ENCODE data around the gene UBC. TPM values are rescaled to one million over a fixed set of nuclear protein-coding genes. Genes with fewer than 3 reads are reported as not detected.
A peak's percentile ranks its signal among the peaks of the same experiment; 100 is the strongest.
"Not testable (repeated sequence)": the region's sequence is repeated elsewhere in the genome, so short reads cannot be mapped to it uniquely, and the experiment has no call there.

The UBC gene
- total RNA-seq, 1 experiment from 2014 or later: 880 TPM

DNA sequence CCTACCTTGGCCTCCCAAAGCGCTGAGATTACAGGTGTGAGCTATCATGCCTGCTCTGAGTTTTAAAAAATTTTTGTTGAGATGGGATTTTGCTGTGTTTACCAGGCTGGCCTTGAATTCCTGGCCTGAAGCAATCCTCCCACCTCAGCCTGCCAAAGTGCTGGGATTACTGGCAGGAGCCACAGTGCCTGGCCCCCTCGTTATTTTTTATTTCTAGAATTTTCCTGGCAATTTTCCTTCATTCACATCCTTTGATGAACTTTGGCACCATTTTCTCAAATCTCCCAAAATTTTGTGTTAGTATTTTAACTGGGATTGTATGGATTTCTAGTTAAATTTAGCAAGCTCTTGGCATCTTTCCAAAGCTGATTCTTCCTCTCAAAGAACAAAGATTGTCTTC is 26.2 kb downstream of the UBC start:
- H3K4me3 ChIP-seq (ENCODE audit: low read depth, low read length): no peak overlapping the region
- Mint-ChIP-seq H3K27me3 (ENCODE audit: insufficient read depth, unreplicated experiment) (no peaks in the 10 kb centered on the region), H3K9me3 (ENCODE audit: unreplicated experiment) (no peaks in the 10 kb centered on the region), H3K27ac (ENCODE audit: unreplicated experiment) (no peak overlapping the region), H3K36me3 (ENCODE audit: insufficient read depth, unreplicated experiment) (peaks cover 7% of the 10 kb centered on the region), H3K4me1 (ENCODE audit: low read depth, unreplicated experiment) (peaks cover 9% of the 10 kb centered on the region), H3K4me3 (ENCODE audit: unreplicated experiment) (no peak overlapping the region)
- no TSS peak for BruUV-seq (replicated peaks)
- H3K9me3 ChIP-seq: no peaks in the 10 kb centered on the region
- no peaks in the 10 kb centered on the region for H3K27me3 ChIP-seq (replicated peaks; ENCODE audit: control insufficient read depth, insufficient read depth, low read length)
- peaks cover 43% of the 10 kb centered on the region for H3K4me1 ChIP-seq
- intact Hi-C loops (cut with micrococcal nuclease; ENCODE audit: unreplicated experiment): no loop called here
- no peak for DNase-seq
- H3K36me3 ChIP-seq (ENCODE audit: control insufficient read depth, insufficient read depth, low read length): no peaks in the 10 kb centered on the region
- TF ChIP-seq, protein P1, sequence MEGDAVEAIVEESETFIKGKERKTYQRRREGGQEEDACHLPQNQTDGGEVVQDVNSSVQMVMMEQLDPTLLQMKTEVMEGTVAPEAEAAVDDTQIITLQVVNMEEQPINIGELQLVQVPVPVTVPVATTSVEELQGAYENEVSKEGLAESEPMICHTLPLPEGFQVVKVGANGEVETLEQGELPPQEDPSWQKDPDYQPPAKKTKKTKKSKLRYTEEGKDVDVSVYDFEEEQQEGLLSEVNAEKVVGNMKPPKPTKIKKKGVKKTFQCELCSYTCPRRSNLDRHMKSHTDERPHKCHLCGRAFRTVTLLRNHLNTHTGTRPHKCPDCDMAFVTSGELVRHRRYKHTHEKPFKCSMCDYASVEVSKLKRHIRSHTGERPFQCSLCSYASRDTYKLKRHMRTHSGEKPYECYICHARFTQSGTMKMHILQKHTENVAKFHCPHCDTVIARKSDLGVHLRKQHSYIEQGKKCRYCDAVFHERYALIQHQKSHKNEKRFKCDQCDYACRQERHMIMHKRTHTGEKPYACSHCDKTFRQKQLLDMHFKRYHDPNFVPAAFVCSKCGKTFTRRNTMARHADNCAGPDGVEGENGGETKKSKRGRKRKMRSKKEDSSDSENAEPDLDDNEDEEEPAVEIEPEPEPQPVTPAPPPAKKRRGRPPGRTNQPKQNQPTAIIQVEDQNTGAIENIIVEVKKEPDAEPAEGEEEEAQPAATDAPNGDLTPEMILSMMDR (IDR thresholded peaks at IDR 0.05; ENCODE audit: insufficient read depth in 1 of 2, low read depth in 1 of 2, low read length in 1 of 2, severe bottlenecking in 1 of 2, unreplicated experiment in 1 of 2): no peak
- ChIA-PET POLR2A (no interaction called here), CTCF (no interaction called here)

DNA sequence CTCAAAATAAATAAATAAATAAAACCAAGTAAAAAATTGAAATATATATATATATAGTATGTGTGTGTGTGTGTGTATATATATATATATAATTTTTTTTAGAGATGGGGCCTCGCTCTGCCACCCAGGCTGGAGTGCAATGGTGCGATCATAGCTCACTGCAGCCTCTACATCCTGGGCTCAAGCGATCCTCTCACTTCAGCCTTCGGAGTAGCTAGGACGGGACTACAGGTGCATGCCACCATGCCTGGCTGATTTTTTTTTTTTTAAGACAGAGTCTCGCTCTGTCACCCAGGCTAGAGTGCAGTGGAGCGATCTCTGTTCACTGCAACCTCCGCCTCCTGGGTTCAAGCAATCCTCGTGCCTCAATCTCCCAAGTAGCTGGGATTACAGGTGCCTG is 26.7 kb downstream of the UBC start:
- H3K36me3 Mint-ChIP-seq (ENCODE audit: insufficient read depth, unreplicated experiment); POLR2A ChIA-PET; BruUV-seq (replicated peaks); H3K4me3 ChIP-seq (ENCODE audit: low read depth, low read length); DNase-seq; H3K36me3 ChIP-seq (ENCODE audit: control insufficient read depth, insufficient read depth, low read length); H3K9me3 ChIP-seq; H3K4me3 Mint-ChIP-seq (ENCODE audit: unreplicated experiment); H3K27me3 Mint-ChIP-seq (ENCODE audit: insufficient read depth, unreplicated experiment); CTCF ChIA-PET; H3K27me3 ChIP-seq (replicated peaks; ENCODE audit: control insufficient read depth, insufficient read depth, low read length); H3K4me1 Mint-ChIP-seq (ENCODE audit: low read depth, unreplicated experiment); H3K27ac Mint-ChIP-seq (ENCODE audit: unreplicated experiment); H3K9me3 Mint-ChIP-seq (ENCODE audit: unreplicated experiment); intact Hi-C loops (cut with micrococcal nuclease; ENCODE audit: unreplicated experiment): not testable (repeated sequence)
- peaks cover 47% of the 10 kb centered on the region for H3K4me1 ChIP-seq

DNA sequence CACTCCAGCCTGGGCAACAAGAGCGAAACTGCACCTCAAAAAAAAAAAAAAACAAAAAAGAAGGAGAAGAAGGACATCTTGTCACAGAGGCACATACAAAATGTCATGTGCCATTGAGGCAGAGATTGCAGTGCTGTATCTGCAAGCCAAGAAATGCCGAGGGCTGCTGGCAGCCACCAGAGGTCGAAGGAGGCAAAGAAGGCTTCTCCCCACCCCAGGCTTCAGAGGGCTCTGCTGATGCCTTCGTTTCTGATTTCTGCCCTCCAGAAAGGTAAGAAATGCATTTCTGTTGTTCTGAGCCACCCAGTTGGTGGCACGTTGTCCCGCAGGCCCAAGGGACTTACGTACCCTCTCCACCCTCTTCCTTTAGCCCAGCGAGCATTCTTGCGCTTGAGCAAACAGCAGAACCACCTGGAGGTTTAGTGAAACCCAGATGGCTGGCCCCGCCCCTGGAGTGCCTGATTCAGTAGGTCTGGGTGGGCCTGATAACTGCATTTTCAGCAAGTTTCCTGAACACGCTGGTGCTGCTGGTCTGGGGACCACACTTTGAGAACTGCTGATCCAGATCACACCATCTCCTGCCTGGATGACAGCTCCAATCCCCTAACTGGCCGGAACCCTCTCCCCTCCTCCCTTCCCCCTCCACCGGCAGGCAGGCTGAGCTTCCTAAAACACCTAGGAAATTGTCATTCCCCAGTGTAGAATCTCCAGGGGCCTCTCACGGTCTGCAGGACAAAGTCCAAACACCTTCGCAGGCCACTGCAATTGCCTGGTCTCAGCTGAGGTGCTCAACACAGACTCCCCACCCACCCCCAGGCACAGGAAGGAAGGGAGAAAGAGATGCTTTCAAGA is 29.6 kb downstream of the UBC start:
- Mint-ChIP-seq H3K27ac (ENCODE audit: unreplicated experiment) (peak overlapping the region; percentile 97), H3K36me3 (ENCODE audit: insufficient read depth, unreplicated experiment) (peaks cover 9% of the 10 kb centered on the region), H3K27me3 (ENCODE audit: insufficient read depth, unreplicated experiment) (no peaks in the 10 kb centered on the region), H3K4me1 (ENCODE audit: low read depth, unreplicated experiment) (peaks cover 9% of the 10 kb centered on the region), H3K9me3 (ENCODE audit: unreplicated experiment) (no peaks in the 10 kb centered on the region), H3K4me3 (ENCODE audit: unreplicated experiment) (peak overlapping the region; percentile 71)
- no peaks in the 10 kb centered on the region for H3K27me3 ChIP-seq (replicated peaks; ENCODE audit: control insufficient read depth, insufficient read depth, low read length)
- BruUV-seq (replicated peaks): TSS peak; percentile 87
- POLR2A ChIA-PET: interaction anchor here (0.7 to 1.5 kb wide), 7 partner anchors 14 to 152 kb away, joined by 3 to 10 read pairs (median 5); partner anchors contain the start of gene UBC
- CTCF ChIA-PET: interaction anchor here (0.5 to 1.9 kb wide), 9 partner anchors 13 to 1514 kb away, joined by 3 to 17 read pairs (median 4); no protein-coding TSS in a partner anchor
- no peak overlapping the region for H3K4me3 ChIP-seq (ENCODE audit: low read depth, low read length)
- no peaks in the 10 kb centered on the region for H3K36me3 ChIP-seq (ENCODE audit: control insufficient read depth, insufficient read depth, low read length)
- TF ChIP-seq, protein P1 (IDR thresholded peaks at IDR 0.05; ENCODE audit: insufficient read depth in 1 of 2, low read depth in 1 of 2, low read length in 1 of 2, severe bottlenecking in 1 of 2, unreplicated experiment in 1 of 2): peak in 1 of 2 experiments; percentile 4
- intact Hi-C loops (cut with micrococcal nuclease; ENCODE audit: unreplicated experiment): loop anchor here (1.0 to 2.0 kb wide), 5 partner anchors 15 to 57 kb away; partner anchors contain the start of gene SCARB1
- H3K4me1 ChIP-seq: peaks cover 47% of the 10 kb centered on the region
- no peaks in the 10 kb centered on the region for H3K9me3 ChIP-seq
- DNase-seq: peak; percentile 89 to 93

Data from Caco-2 (cell line).